Measurements from ENCODE around the gene PI4KA.
"Not testable (repeated sequence)": the region's sequence is repeated elsewhere in the genome, so short reads cannot be mapped to it uniquely, and the experiment has no call there.

PI4KA gene

DNA sequence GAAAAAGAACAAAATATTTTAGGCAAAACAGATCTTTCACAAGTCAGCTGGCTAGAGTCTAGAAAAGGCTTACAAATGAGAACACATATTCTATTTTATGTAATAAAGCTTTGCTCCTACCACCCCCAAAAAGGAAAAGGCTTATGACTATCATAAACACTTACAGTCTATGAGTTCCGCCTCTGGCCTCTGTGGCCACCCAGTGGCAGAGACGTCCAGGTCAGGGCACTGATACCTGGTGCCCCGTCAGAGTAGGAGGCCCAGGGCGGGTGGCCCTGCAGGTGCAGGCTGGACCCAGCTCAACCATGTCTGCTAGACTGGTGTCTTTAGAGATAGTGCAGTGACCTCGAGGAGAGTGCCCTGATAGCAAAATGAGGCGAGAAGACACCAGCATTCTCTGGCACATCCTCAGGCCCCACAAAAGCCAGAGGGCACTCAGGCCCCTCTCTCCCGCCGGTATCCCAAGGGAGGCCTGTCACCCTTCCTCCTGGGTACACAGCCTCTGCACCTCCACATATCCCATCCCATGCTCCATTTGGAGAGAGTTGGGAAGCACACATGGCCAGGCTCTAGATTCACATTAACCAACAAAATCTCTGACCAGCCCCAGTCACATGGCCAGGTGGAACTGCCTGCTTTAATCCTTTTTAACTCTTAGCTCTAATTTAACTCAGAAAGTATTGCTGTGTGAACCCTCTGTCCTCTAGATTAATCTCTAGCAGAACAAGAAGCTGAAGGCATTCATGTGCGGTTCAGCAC is 112.0 kb downstream of the PI4KA start:
- no peak for DNase-seq

GRCh38 chr22:20745119-20745518 is 113.5 kb downstream of the PI4KA start:
- DNase-seq = no peak

- no peak for DNase-seq
Measured at GRCh38 chr22:20744456-20744855, 114.2 kb downstream of the PI4KA start.

GRCh38 chr22:20742764-20743163 is 115.8 kb downstream of the PI4KA start:
- DNase-seq = no peak

GRCh38 chr22:20741634-20742581 is 116.7 kb downstream of the PI4KA start:
- DNase-seq = no peak

- no peak for DNase-seq
Measured at GRCh38 chr22:20741008-20741633, 117.5 kb downstream of the PI4KA start.

DNA sequence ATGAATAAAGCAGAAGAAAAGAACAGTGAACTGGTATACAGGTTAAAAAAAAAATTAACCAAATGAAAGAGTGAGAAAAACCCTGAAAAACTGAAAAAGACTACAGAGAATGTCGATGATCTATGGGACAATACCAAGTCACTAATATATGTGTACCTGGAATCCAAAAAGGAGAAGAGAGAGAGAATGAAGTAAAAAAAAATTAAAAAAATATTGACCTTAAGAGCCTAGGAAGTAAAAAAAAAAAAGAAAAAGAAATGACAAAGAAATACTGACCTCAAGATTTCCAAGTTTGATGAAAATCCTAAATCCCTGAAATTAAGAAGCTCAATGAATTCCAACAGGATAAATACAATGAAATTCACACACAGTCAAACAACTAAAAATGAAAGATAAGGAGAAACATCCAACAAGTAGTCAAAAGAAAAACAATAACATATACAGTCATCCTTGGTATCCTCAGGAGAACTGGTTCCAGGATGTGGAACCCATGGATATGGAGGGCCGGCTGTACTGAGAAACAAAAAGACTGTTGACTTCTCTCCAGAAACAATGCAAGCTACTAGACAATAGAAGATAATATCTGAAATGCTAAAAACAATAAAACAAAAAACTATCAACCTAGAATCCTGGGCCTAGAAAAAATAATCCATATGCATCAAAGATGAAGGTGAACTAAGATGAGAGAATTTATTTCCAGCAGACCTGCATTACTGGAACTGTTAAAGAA is 118.2 kb downstream of the PI4KA start:
- DNase-seq = no peak

DNA sequence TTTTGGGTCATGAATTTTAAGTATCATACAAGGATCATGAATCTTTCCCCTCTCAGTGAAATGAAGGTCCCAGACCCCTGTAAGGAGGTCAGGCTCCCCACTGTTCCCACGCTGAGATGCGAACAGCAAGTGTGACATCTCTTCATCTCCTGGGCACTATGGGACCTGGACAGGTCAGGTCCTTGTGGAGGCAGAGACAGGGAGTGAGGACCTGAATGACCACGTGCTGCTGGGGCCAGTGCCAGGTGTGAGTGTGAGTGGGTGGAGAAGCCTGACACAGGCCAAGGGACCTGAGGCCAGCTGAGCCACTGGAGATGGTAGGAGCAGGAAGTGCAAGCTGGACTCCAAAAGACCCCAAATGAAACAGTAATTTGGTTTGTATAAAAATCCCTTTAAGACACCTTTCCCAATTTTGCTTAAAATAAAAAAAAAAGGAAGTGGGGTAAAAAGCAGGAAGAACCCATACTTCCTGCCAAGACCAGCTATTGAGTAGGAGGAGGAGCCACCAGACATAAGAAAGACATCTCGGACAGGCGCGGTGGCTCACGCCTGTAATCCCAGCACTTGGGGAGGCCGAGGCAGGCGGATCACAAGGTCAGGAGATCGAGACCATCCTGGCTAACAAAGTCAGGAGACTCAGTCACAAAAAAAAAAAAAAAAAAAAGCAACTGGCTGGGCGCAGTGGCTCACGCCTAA is 120.1 kb downstream of the PI4KA start:
- DNase-seq = no peak

DNA sequence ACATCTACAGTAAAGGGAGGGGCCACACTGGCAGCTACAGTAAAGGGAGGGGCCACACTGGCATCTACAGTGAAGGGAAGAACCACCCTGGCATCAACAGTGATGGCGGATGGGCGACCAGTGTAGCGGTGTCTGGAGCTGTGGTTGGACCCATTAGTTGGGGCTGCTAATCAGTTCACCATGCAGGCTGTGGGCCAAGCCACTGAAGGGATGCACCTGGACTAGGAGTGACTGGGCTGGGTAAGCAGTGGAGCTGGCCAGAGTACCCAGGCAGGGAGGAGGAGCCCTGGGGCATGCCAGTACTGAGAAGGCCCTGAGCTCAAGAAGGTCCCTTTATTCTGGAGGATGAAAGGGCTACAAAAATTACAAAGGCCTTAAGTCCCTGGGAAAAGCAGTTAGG is 121.7 kb downstream of the PI4KA start:
- DNase-seq = not testable (repeated sequence)

- not testable (repeated sequence) for DNase-seq
Measured at GRCh38 chr22:20735356-20736162, 123.1 kb downstream of the PI4KA start.

GRCh38 chr22:20732431-20732830 is 126.2 kb downstream of the PI4KA start:
- not testable (repeated sequence) for DNase-seq

GRCh38 chr22:20729194-20729593 is 129.4 kb downstream of the PI4KA start:
- DNase-seq = no peak

DNA sequence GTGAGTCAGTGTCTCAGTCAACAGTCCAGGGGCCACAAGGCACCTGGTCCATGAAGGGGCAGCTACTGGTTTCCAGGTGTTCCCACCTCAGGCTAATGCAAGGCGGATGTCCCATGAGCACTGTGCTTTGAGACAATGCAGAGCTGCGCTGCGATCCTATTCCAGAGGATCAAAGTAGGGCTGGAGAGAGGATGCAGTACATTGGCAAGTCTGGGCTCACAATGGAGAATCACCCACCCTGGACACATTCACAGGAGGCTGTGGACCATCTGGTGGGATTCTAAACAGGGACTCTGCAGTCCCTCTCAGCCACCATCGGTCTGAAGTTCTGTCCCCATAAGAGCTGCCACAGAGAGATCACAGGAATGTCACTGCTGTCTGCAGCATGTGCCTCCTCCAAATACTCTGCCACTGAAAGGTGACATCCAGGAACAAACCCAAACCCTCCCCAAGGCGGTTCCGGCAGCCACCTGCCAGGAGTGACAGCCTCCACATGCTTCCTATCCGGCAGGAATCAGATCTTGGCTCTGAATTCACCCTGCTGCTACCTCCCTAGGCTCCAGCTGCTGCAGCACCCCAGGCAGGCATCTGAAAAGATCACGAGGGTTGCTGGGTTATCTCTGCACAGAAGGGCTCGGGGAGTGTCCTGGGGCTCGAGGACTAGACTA is 130.0 kb downstream of the PI4KA start:
- no peak for DNase-seq

- DNase-seq = no peak
Measured at GRCh38 chr22:20727118-20728015, 131.2 kb downstream of the PI4KA start.

GRCh38 chr22:20725987-20726558 is 132.5 kb downstream of the PI4KA start:
- no peak for DNase-seq

GRCh38 chr22:20724676-20725454 is 133.7 kb downstream of the PI4KA start:
- no peak for DNase-seq

DNA sequence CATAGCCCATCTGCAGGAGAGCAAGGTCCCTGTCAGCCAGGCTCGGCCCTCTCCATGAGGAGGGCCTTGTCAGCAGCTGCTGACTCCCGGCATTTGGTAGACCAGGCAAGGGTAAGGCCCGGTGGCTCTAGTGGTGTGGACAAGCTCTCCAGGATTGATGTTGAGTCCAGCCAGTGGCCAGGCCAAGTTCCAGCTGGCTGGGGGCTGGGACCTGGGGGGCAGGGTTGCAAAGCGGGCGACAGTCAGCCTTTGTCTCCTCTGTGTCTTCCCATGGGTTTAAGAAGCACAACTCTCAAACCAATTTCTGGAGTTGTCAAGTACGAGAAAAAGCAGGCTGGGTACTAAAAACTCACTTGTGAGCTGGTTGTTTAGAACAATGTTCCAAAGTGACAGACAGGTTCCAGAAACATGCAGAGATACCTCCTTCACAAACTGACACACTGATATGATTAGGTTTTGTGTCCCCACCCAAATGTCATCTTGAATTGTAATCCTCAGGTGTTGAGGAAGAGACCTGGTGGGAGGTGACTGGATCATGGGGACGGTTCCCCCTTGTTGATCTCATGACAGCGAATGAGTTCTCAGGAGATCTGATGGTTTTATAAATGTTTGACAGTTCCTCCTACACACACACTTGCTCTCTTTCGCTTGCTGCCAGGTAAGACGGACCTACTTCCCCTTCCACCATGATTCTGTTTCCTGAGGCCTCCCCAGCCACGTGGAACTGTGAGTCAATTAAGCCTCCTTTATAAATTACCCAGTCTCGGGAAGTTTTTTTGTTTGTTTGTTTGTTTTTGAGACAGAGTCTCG is 137.0 kb downstream of the PI4KA start:
- DNase-seq = no peak
